Erythroblast (primary cell): Measurements from ENCODE around the gene TENM3.

Source experiments
- GATA1 ChIP-seq: IDR thresholded peaks from 2 replicates; pipeline ENCODE4 v1.6.1; 2011; ENCODE audit warnings: low read depth, mild to moderate bottlenecking, control low read depth, low read length, moderate library complexity
- POLR2A ChIP-seq: IDR thresholded peaks from 2 replicates; pipeline ENCODE4 v1.6.1; 2011; ENCODE audit warnings: mild to moderate bottlenecking, low read length

- TF ChIP-seq POLR2A (no peak), GATA1 (no peak)
These were observed 455.0 kb downstream of the TENM3 start for GRCh38 chr4:182698212-182698611.
